Endothelial cell of umbilical vein (primary cell): ENCODE results near the gene MOB3B.

Experiments used
- CTCF ChIP-seq, 2 donors: IDR thresholded peaks; 1 replicate in 1 of 2; 2 replicates in 1 of 2; pipeline ENCODE4 v1.5.1; 2011; ENCODE audit warnings: low read length in 2 of 2, mild to moderate bottlenecking in 2 of 2, moderate library complexity in 2 of 2, control low read depth in 1 of 2, inconsistent platforms in 1 of 2, low read depth in 1 of 2; ENCODE audit not compliant: insufficient read depth in 1 of 2; ENCODE audit errors: extremely low read depth in 1 of 2
- EZH2 ChIP-seq: IDR thresholded peaks from 2 replicates; pipeline ENCODE4 v1.6.1; 2012; ENCODE audit warnings: borderline replicate concordance, low read depth, mild to moderate bottlenecking, moderate library complexity, low read length, inconsistent platforms; ENCODE audit not compliant: severe bottlenecking
- FOS ChIP-seq: IDR thresholded peaks from 2 replicates; pipeline ENCODE4 v1.6.1; 2011; ENCODE audit warnings: mild to moderate bottlenecking, low read length, moderate library complexity, borderline replicate concordance; ENCODE audit not compliant: insufficient read depth
- MAX ChIP-seq: IDR thresholded peaks from 2 replicates; pipeline ENCODE4 v1.6.1; 2011; ENCODE audit not compliant: insufficient read depth, insufficient read length
- MYC ChIP-seq: IDR thresholded peaks from one replicate; pipeline ENCODE4 v1.6.1; 2011; ENCODE audit warnings: mild to moderate bottlenecking, low read depth, low read length
- POLR2A ChIP-seq: IDR thresholded peaks from 2 replicates; pipeline ENCODE4 v1.6.1; 2012; ENCODE audit warnings: low read depth, mild to moderate bottlenecking, control low read depth, low read length
- POLR2AphosphoS5 ChIP-seq: IDR thresholded peaks from 2 replicates; pipeline ENCODE4 v1.6.1; 2012; ENCODE audit warnings: low read depth, mild to moderate bottlenecking, control low read depth, low read length, moderate library complexity; ENCODE audit not compliant: insufficient read depth

GRCh38 chr9:27533311-27533710 lies 3.7 kb upstream of the MOB3B start:
- TF ChIP-seq CTCF (IDR thresholded peaks at IDR 0.05; ENCODE audit: extremely low read depth in 1 of 2, insufficient read depth in 1 of 2, low read depth in 1 of 2, low read length in 2 of 2) = no peak
- no peak for TF ChIP-seq MYC
- no peak for TF ChIP-seq POLR2A
- TF ChIP-seq POLR2AphosphoS5 = no peak
- TF ChIP-seq FOS = no peak
- TF ChIP-seq EZH2 = no peak
- no peak for TF ChIP-seq MAX
